Activated CD4-positive, alpha-beta memory T cell treated with anti-CD3 and anti-CD28 coated beads for 36 hours (primary cell): Measurements from ENCODE around the gene GOLPH3L. TPM values are rescaled to one million over a fixed set of nuclear protein-coding genes. Genes with fewer than 3 reads are reported as not detected.

ENCODE experiments used
- CTCF ChIA-PET: fragments of 350-600 bp; sonication (Branson Sonifier 250); formaldehyde crosslinking; loops from one replicate; lab custom pipeline; 2021; ENCODE audit warnings: antibody characterized with exemption, inconsistent platforms; lab: Charles Lee
- POLR2A ChIA-PET: fragments of 350-600 bp; sonication (Branson Sonifier 250); formaldehyde crosslinking; loops from one replicate; lab custom pipeline; 2021; ENCODE audit warnings: antibody characterized with exemption; lab: Charles Lee
- DNase-seq: peaks from one replicate; pipeline ENCODE4 v3.0.0-alpha.2; 2020
- H3K27ac Mint-ChIP-seq: one replicate; pipeline ENCODE4 v1.8.0; 2021; ENCODE audit warnings: mixed read lengths
- H3K27me3 Mint-ChIP-seq: one replicate; pipeline ENCODE4 v1.8.0; 2021; ENCODE audit warnings: mixed read lengths
- H3K36me3 Mint-ChIP-seq: one replicate; pipeline ENCODE4 v1.8.0; 2021; ENCODE audit warnings: mixed read lengths
- H3K4me1 Mint-ChIP-seq: one replicate; pipeline ENCODE4 v1.8.0; 2021; ENCODE audit warnings: low read depth, mixed read lengths
- H3K4me3 Mint-ChIP-seq: one replicate; pipeline ENCODE4 v1.8.0; 2021; ENCODE audit warnings: mild to moderate bottlenecking, mixed read lengths
- H3K9me3 Mint-ChIP-seq: one replicate; pipeline ENCODE4 v1.8.0; 2021; ENCODE audit warnings: mixed read lengths
- intact Hi-C: fragments of 100-400 bp; cut with micrococcal nuclease; formaldehyde crosslinking; loops from one replicate; pipeline ENCODE4 v1.15.1; 2023
- total RNA-seq, 2 experiments: library from RNA; stranded (reverse); gene quantifications; one replicate each; pipeline ENCODE4 v1.2.3, GENCODE V29; 2021

Gene GOLPH3L
- total RNA-seq, 2 experiments from 2014 or later, result 26.1 to 29.1 TPM

GRCh38 chr1:150596976-150597375 is 100.0 kb downstream of the GOLPH3L start:
- Mint-ChIP-seq H3K27ac (no peak overlapping the region), H3K9me3 (no peaks in the 10 kb centered on the region), H3K4me3 (no peak overlapping the region), H3K27me3 (no peaks in the 10 kb centered on the region), H3K36me3 (peaks cover 7% of the 10 kb centered on the region), H3K4me1 (peaks cover 15% of the 10 kb centered on the region)
- intact Hi-C loops, result no loop called here
- ChIA-PET POLR2A (no interaction called here), CTCF (interaction anchor here (0.6 to 1.8 kb wide), 2 partner anchors 36 to 314 kb away, joined by 3 to 7 read pairs; no protein-coding TSS in a partner anchor)
- no peak for DNase-seq

Other genes with a start within 250 kb of the GOLPH3L start
- 10 to 100 TPM; 46.3 to 51.7 TPM for gene TARS2, start 209.7 kb downstream of the GOLPH3L start, total RNA-seq
- gene ECM1, start 189.0 kb downstream of the GOLPH3L start, total RNA-seq, result 1 to 10 TPM; 1.1 to 1.5 TPM
- not detected for gene FALEC, start 181.4 kb downstream of the GOLPH3L start, total RNA-seq
- 1 to 10 TPM; 1.1 TPM for gene ADAMTSL4, start 147.7 kb downstream of the GOLPH3L start, total RNA-seq
- 100 to 1,000 TPM; 280 to 288 TPM for gene MCL1, start 117.5 kb downstream of the GOLPH3L start, total RNA-seq
- 100 to 1,000 TPM; 212 to 219 TPM for gene ENSA, start 67.5 kb downstream of the GOLPH3L start, total RNA-seq
- gene HORMAD1, start 23.7 kb upstream of the GOLPH3L start, total RNA-seq, result not detected
- gene CTSS, start 68.6 kb upstream of the GOLPH3L start, total RNA-seq, result 10 to 100 TPM; 39.4 to 45.5 TPM
- 1 to 10 TPM; 1.4 to 1.7 TPM for gene CTSK, start 111.1 kb upstream of the GOLPH3L start, total RNA-seq
- 10 to 100 TPM; 31.1 to 32.3 TPM for gene ARNT, start 179.4 kb upstream of the GOLPH3L start, total RNA-seq
- not detected for gene CTXND2, start 190.0 kb upstream of the GOLPH3L start, total RNA-seq
- gene SETDB1, start 229.2 kb upstream of the GOLPH3L start, total RNA-seq, result 10 to 100 TPM; 42.3 to 50.0 TPM